IPS DF 4.7 (cell line): ENCODE results near the gene SERPINH1.

Source experiments
- DNase-seq: peaks from one replicate; pipeline ENCODE4 v3.0.0-alpha.2; 2013; ENCODE audit warnings: low spot score; ENCODE audit errors: extremely low read depth

The SERPINH1 gene

GRCh38 chr11:75532200-75533048, 29.6 kb upstream of the SERPINH1 start:
- no peak for DNase-seq

DNA sequence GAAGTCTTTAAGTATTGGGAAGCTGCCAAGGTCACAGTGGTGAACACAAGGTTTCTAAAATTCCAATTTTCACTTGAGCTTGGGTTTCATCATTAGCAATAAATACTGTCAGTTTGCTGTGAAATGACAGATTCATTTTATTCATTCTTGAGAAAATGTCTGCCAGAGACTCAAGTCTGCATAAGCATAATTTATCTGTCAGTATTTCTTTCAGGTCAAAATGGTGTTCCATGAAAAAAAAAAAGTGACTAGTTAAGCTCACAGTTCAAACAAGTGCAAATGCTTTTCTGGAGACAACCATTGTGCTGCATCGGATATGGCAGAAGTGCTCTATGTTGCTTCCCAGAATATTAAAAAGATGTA, 28.2 kb upstream of the SERPINH1 start:
- no peak for DNase-seq

GRCh38 chr11:75534259-75535069, 27.6 kb upstream of the SERPINH1 start:
- no peak for DNase-seq

GRCh38 chr11:75535071-75535470, 27.0 kb upstream of the SERPINH1 start:
- DNase-seq, result no peak

DNA sequence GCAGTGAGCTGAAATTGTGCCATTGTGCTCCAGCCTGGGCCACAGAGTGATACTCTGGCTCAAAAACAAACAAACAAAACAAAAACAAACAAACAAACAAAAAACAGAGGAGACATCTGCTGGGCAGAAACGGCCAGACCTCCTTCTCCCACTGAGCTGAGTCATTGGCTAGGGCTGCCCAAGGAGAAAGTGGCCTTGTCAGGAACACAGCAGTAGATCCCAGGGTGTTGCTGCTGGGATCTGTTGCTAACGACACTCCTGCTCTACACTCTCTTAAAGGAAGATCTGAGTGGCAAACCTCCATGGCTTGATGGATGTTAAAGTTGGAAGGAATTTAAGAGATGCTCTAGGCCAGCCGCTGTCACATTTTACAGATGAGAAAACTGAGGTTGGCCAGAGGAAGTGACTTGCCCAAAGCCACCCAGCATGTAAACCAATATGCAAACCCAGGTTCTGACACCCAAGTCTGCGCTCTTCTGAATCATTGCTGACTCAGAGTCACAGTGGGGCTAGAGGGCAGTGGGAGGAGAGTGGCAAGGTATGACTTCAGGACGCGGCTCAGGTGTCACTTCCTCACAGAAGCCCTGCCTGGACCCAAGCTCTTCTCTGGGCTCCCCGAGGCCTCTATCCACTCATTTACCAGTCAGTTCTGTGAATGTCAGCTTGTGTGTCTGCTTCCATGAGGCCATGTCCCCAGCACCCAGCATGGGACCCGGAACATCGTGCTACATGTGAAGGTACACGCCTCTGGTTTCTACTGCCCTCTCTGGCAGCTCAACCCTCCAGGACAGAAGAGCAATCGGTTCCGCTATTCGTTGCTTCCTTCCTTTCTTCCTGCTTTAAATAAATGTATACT, 25.0 kb upstream of the SERPINH1 start:
- no peak for DNase-seq

DNA sequence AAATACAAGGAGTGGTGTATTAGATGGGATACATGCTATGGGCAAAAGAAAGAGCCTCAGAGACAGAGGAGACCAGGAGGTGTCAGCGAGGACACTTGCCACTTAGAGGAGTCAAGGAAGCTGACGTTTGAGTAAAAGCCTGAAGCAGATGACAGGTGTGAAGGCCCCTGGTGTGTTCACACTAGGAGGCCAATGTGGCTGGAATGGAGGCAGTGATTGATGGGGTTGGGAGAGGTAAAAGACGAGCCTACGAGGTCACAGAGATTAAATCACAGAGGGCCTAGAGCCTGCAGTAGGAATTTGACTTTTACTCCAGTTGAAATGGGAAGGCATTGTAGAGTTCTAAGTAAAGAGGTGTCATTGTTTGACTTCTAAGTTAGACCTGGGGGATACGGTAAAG, 24.3 kb upstream of the SERPINH1 start:
- DNase-seq, result no peak

DNA sequence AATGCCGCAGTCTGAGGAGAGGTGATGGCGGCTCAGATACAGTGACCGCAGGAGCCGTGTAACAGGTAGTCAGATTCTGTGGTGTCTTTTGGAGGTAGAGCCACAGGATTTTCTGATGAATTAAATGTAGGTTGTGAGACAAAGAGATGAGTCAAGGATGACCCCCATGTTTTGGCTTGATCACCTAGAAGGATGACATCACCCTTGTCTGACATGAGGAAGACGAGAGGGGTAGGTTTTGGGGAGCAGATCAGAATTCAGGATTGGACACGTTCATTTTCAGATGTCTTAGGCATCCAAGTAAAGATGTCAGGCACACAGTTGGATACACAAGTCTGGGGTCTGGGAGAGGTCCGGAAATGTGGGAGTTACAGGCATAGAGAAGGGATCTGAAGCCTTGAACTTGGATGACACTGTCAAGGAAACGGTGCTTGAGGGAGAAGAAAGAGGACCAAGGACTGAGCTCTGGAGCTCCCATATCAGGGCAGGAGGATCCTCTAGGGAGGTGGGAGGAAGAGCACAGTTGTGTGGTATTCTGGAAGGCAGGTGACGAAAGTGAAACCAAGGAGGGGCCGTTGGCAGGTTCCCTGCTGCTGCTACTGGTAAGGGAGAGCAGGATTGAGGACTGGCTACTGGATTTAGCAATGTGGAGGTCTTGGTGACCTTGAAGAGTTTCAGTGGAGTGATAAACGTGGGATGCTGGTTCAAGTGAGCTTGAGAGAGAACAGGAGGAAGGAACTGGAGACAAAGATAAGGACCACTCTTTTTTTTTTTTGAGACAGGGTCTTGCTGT, 23.7 kb upstream of the SERPINH1 start:
- DNase-seq, result no peak

GRCh38 chr11:75539459-75540334, 22.4 kb upstream of the SERPINH1 start:
- no peak for DNase-seq

DNA sequence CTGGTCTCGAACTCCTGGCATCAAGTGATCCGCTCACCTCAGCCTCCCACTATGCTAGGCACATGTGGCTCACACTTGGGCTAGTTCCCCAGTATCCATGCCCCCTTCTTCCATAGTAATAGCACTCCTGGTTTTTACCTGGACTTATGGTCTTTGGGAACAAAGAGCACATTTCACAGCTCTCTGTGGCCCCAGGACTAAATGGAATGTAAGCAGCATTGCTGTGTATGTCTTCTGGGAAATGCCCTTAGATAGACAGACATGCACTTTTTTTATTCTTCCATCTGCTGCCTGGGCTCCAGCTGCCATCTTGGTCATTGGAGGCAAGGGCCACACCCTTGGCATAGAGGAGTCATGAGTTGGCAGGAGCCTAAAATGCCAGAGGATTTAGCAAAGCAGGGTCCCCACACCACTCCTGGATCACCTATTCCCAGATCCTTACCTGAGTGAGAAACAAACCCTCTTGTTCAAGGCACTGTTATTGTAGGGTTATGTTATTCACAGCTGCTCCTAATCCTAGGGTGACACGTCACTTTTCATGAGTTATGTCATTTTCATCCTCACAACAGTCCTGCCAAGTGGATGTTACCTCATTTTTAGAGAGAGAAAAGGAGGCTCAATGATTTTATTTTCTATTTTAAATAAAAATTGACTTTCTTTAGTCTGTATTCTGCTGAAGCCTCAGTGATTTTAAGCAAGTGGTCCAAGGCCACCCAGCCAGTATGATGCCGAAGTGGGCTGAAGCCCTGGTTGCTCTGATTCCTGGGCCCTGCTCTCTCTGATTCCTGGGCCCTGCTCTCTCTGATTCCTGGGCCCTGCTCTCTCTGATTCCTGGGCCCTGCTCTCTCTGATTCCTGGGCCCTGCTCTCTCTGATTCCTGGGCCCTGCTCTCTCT, 20.6 kb upstream of the SERPINH1 start:
- no peak for DNase-seq

DNA sequence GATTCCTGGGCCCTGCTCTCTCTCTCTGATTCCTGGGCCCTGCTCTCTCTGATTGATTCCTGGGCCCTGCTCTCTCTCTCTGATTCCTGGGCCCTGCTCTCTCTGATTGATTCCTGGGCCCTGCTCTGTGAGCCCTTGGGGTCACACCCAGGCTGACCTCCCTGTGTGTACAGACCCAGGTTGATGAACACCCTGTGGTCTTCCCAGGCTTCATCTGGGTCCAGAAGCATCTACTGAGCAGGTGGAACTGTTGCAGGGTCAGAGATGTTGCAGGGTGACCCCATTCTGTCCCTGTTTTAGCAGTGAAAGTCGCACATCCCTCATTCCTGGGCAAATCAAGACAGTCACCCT, 20.0 kb upstream of the SERPINH1 start:
- no peak for DNase-seq

GRCh38 chr11:75543806-75544205, 18.2 kb upstream of the SERPINH1 start:
- no peak for DNase-seq

GRCh38 chr11:75547177-75547576, 14.9 kb upstream of the SERPINH1 start:
- no peak for DNase-seq

GRCh38 chr11:75547617-75548058, 14.4 kb upstream of the SERPINH1 start:
- peak; percentile 69 for DNase-seq

DNA sequence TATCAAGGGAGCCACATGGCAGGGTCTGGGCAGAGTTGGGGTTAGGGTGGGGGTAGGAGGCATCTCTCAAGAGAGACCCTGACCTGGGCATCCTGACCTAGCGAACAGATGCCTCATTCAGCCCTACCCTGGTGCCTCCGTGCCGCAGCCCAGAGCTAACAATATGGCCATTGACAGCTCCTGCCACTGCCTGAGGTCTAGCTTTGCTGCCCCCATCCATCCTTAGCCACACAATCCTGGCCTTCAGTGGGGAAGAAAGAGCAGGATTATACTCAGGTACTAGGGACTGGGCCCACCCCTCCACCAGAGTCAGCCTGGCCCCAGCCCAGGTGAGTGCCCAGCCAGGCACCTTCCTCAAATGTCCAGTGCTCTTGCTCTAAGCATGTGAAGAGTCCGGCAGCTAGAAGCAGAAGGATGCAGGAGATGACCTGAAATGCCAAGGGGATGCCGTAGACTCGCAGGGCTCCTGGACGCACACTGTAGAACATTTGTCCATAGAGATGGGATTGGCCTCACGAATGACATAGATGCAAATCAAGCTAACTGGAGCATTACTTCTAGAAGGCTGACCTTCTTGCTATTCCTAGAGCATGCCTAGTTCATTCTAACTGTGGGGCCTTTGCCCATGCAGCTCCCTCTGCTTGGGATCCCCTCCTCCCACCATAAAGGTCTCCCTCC, 13.3 kb upstream of the SERPINH1 start:
- no peak for DNase-seq

- DNase-seq, result no peak
Observed at GRCh38 chr11:75549370-75549958, 12.6 kb upstream of the SERPINH1 start.

- no peak for DNase-seq
Observed at GRCh38 chr11:75553182-75553581, 8.9 kb upstream of the SERPINH1 start.

DNA sequence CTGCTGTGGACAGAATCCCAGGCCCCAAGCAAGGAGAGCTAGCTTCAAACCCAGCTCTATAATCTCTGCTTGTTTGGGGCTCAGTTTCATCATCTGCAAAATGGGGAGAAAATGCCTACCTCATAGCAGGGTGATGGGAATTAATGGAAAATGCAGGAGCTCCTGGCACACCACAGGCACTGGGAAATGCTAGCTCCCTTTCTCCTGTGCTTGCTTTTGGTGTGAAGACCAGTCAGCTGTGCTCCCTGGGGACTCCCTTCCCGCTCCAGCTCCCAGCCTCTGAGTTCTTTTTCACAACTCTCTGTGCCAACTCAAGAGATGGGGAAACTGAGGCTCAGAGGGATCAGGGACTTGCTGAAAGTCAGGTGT, 8.2 kb upstream of the SERPINH1 start:
- no peak for DNase-seq
